GM21423 (cell line): ENCODE measurements around the gene SFXN3.

Experiments
- ATAC-seq: cut with Tn5 transposase; IDR thresholded peaks from one replicate; pipeline ENCODE4 v1.9.1; 2021; ENCODE audit warnings: mild to moderate bottlenecking, moderate library complexity; ENCODE audit not compliant: unreplicated experiment

SFXN3 gene

GRCh38 chr10:101072923-101073322 is 41.9 kb downstream of the SFXN3 start:
- no peak for ATAC-seq

GRCh38 chr10:101073631-101074030 is 42.6 kb downstream of the SFXN3 start:
- no peak for ATAC-seq

- ATAC-seq, result no peak
Observed at GRCh38 chr10:101075775-101076174, 44.7 kb downstream of the SFXN3 start.

- no peak for ATAC-seq
Observed at GRCh38 chr10:101076630-101077029, 45.6 kb downstream of the SFXN3 start.

- ATAC-seq, result no peak
Observed at GRCh38 chr10:101079874-101080273, 48.8 kb downstream of the SFXN3 start.

- ATAC-seq, result no peak
Observed at GRCh38 chr10:101080933-101081931, 50.2 kb downstream of the SFXN3 start.

- no peak for ATAC-seq
Observed at GRCh38 chr10:101085846-101086245, 54.8 kb downstream of the SFXN3 start.

- no peak for ATAC-seq
Observed at GRCh38 chr10:101087376-101087775, 56.3 kb downstream of the SFXN3 start.

GRCh38 chr10:101087965-101088364 is 56.9 kb downstream of the SFXN3 start:
- ATAC-seq, result no peak

GRCh38 chr10:101089520-101090299 is 58.7 kb downstream of the SFXN3 start:
- no peak for ATAC-seq

- no peak for ATAC-seq
Observed at GRCh38 chr10:101090597-101090996, 59.6 kb downstream of the SFXN3 start.
